DMS 273 treated with DMSO at 0.1 percent for 48 hours (cell line): ENCODE data around the gene NOP56.
A peak's percentile ranks its signal among the peaks of the same experiment; 100 is the strongest.
"Not testable (repeated sequence)": the region's sequence is repeated elsewhere in the genome, so short reads cannot be mapped to it uniquely, and the experiment has no call there.

Experiments used
- DNase-seq: peaks from one replicate; lab custom pipeline; 2025; lab: John Stamatoyannopoulos, UW

NOP56 gene

GRCh38 chr20:2643708-2644107 is 8.7 kb upstream of the NOP56 start:
- DNase-seq = no peak

- DNase-seq = no peak
These were observed 508 bp downstream of the NOP56 start for GRCh38 chr20:2652724-2653555.

GRCh38 chr20:2653556-2654383 is 1.3 kb downstream of the NOP56 start:
- DNase-seq = no peak

- DNase-seq = no peak
These were observed 2.0 kb downstream of the NOP56 start for GRCh38 chr20:2654384-2654822.

GRCh38 chr20:2654831-2655230 is 2.4 kb downstream of the NOP56 start:
- DNase-seq = no peak

GRCh38 chr20:2655331-2656116 is 3.1 kb downstream of the NOP56 start:
- DNase-seq = no peak

- no peak for DNase-seq
These were observed 4.2 kb downstream of the NOP56 start for GRCh38 chr20:2656471-2657117.

GRCh38 chr20:2657241-2657640 is 4.8 kb downstream of the NOP56 start:
- DNase-seq = no peak

GRCh38 chr20:2657674-2658073 is 5.2 kb downstream of the NOP56 start:
- DNase-seq = no peak

GRCh38 chr20:2658414-2659354 is 6.3 kb downstream of the NOP56 start:
- DNase-seq = peak; percentile 60

GRCh38 chr20:2659547-2659946 is 7.1 kb downstream of the NOP56 start:
- no peak for DNase-seq

- no peak for DNase-seq
These were observed 11.0 kb downstream of the NOP56 start for GRCh38 chr20:2663364-2663886.

GRCh38 chr20:2663887-2664719 is 11.7 kb downstream of the NOP56 start, which contains the start of gene IDH3B:
Gene IDH3B, minus strand, starts transcription at chr20:2664216. Its CDS starts 28 bp downstream, at chr20:2664188.
- peak; percentile 79 for DNase-seq

- no peak for DNase-seq
These were observed 19.5 kb downstream of the NOP56 start for GRCh38 chr20:2671977-2672376.

- no peak for DNase-seq
These were observed 20.0 kb downstream of the NOP56 start for GRCh38 chr20:2672446-2672845.

- DNase-seq = no peak
These were observed 21.0 kb downstream of the NOP56 start for GRCh38 chr20:2673453-2673852.

GRCh38 chr20:2680046-2680445 is 27.6 kb downstream of the NOP56 start:
- no peak for DNase-seq

GRCh38 chr20:2682040-2682439 is 29.6 kb downstream of the NOP56 start:
- DNase-seq = not testable (repeated sequence)

- not testable (repeated sequence) for DNase-seq
These were observed 32.4 kb downstream of the NOP56 start for GRCh38 chr20:2684817-2685216.
